Activated CD4-positive, CD25-positive, alpha-beta regulatory T cell treated with anti-CD3 and anti-CD28 coated beads, Interleukin-2, amount 50 U/mL, for 24 hours (primary cell): ENCODE results near the gene IARS2.
"Not testable (repeated sequence)": the region's sequence is repeated elsewhere in the genome, so short reads cannot be mapped to it uniquely, and the experiment has no call there.

Source experiments
- ATAC-seq, 2 donors: fragments of 150-1000 bp; cut with Tn5 transposase; one replicate each; pipeline ENCODE4 v1.10.0; 2021; ENCODE audit warnings: mild to moderate bottlenecking in 1 of 2, moderate library complexity in 1 of 2

The IARS2 gene

GRCh38 chr1:220169887-220170286, 76.0 kb downstream of the IARS2 start:
- ATAC-seq, result not testable (repeated sequence)

DNA sequence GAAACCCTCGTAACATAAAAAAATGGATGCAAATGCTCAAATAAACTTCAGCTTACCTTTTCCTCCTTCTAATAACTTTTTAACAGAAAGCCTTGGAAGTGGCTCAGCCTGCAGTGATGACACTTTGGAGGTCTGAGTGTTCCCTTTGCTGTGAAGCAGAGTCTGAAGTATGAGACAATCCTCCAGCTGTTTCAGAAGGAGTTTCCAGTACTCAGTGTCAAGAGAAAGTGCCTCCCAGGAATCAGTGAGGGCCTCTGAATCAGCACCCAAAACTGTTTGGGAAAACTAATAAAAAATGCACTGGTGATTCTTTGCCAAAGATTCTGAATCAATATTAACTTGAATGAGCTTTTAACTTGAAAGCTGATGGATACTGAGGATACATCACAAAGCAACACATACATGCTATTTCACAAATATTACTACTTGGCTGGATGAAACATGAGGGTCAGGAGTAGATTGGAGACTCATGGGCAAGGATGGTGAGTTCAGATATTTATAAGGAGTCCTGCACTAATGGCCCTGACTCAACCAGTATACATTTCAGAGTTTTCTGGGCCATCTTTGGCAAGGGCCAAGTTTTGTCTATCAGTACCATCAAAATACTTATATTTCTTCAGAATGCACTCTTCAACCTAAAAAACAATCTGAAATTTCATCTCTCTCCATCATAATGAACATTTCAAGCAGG, 77.0 kb downstream of the IARS2 start:
- ATAC-seq, result no peak

DNA sequence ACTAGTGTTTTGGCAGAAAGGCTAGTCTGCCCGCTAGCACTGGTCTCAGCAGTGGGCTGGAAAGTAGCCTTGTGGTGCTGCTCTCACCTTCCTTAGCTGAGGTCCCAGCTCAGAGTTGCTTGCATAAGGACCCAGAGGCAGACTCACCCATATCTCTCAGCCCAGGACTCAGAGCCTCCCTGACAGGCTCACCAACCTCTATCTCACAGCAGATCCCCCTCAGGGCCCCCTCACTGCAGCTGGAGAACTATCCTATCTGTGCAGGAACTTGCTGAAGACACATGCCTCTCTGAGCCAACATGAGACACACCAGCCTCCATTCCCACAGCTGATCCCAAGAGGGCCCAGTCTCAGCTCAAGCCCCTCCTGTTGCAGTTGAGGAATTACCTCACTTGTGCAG, 82.6 kb downstream of the IARS2 start:
- ATAC-seq, result no peak

GRCh38 chr1:220182111-220182510, 88.2 kb downstream of the IARS2 start:
- no peak for ATAC-seq

DNA sequence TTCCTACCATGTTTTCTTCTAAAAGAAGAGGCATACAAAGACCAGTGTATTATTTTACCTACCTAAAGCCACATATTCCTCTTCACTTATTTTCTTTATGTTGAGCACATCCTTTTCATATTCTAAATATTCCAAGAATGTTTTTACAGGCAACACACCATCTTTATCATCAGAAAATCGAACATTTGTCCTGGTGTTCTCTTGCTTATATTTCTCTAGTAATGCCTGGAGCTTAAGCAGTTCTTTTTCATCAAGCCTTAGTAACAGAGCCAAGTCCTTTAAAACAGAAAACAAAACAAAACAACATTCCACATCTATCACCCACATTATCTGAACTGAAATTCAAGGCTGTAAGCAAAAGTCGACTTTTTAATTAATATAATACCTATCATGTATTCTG, 88.7 kb downstream of the IARS2 start:
- ATAC-seq, result no peak

DNA sequence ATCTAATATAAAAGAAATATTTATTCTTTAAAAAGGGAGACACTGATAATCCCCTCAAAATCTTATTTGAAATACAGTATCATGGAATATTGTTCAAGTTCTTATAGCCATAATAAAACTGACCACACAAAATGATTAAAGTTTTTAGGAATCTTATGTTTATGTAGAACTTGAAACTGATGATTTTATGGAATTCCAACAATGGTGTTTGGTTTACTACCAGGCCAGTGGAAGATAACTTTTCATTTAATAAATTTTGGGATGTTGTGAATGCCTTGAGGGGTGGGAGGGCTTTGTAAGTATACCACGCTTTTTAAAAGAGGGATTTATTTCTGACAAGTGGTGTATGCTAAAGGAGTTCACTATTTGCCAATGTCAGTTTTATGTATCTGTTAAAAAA, 90.6 kb downstream of the IARS2 start:
- no peak for ATAC-seq

GRCh38 chr1:220186752-220187151, 92.8 kb downstream of the IARS2 start:
- no peak for ATAC-seq

DNA sequence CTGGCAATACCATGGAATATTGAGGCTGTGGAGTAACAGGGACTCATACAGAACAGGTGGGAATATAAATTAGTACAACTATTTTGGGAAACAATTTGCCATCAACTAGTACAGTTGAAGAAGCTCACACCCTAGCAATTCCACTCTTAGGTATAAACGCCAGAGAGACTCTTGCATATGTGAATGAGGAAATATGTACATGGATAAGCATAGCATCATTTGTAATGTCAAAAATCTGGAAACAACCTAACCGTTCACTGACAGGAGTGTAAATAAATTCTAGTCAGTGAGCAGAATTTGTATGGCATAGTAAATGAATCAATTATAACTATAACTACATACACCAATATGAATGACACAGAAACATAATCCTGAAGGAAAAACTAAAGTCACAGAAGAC, 94.6 kb downstream of the IARS2 start:
- ATAC-seq, result no peak

DNA sequence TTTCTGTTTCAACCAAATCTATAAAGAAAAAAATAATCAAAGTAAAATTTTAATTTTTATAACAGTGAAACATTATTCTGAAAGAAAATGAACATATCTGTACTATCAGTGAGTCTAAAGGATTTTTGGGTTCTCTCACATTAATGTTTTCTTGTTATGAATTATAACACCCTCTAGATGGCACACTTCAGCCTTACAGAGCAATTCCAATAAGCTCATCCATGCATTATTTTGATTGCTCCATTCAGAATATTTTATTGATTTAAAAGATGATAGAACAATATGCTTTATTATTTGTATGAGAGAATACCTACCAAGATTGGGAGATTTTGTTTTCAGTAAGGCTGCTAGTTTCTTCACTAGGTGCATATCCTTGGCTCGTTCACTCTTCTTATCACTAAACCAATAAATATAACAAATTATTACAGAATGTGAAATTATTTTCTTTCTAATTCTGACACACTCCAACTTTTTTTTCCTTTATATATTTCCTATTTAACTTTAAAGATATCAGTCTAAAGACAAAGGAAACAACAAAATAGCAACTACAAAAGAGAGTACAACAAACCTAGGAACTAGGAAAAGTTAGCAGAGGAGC, 95.9 kb downstream of the IARS2 start:
- ATAC-seq, result no peak

GRCh38 chr1:220195701-220196100, 101.8 kb downstream of the IARS2 start:
- no peak for ATAC-seq
